HG02588 (cell line): ENCODE data around the gene SIX3.

ENCODE experiments used
- ATAC-seq: cut with Tn5 transposase; IDR thresholded peaks from one replicate; pipeline ENCODE4 v1.9.1; 2021; ENCODE audit warnings: mild to moderate bottlenecking, moderate library complexity; ENCODE audit not compliant: unreplicated experiment

Gene SIX3

DNA sequence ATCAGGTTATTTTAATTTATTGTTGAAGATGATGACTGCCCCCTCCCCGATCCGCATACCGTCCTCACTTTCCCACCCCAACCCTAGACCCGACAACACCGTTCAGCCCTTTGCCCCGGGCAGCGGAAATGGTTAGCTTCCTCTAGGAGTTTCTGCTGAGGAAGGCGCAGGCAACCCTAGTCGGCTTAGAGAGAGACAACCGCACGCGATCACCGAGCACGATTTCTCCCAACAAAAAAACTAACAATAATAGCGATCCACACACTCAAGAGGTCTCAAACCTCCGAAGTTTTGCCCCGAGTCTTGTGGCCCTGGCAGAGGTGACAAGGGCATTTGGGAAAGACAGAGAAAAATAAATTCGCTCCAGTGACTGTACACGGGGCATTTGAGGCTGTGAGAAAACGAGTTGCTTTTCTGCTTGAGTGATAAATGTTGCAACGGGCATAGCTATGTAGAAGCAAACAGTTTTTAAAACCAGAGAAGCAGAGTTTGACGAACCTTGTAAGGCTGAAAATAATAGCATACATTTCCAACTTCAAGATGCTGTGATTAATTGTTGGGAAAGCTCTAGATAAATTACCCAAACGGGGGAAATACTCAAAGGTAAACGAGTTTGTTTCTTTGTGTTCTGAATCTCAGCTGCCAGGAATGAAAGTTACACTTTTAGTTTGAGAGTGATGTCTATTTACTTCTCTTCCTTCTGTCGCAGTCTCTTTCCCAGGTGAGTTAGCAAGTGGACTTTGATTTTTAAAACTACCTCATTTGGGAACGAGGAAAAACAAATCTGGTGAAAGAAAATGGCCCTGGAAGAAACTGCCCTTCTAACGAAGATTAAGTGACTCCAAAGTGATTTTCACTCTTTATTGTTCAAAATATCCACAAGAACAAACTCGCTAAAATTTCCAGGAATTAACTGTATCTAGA, 11.0 kb upstream of the SIX3 start:
- ATAC-seq, result no peak

- no peak for ATAC-seq
Observed at GRCh38 chr2:44931198-44931780, 10.2 kb upstream of the SIX3 start.

DNA sequence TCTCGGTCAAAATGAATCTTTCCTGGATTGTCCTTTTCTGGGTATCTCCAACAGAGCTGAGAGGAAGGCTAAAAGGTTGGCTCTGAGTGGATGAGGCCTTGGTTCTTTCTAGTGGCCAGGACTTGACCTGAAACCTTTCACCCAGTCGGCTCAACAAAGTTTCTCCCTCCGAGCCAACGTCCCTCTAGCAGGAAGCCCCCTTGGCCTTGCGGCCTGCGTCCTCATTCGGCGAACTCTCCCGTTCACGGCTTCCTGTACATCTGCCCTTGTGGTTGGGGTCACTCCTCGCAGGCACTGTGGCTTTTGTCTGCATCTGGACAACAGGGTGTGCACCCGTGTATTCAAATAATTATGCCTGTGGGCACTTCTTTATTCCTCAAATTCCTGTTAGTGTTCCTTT, 9.4 kb upstream of the SIX3 start:
- no peak for ATAC-seq

- no peak for ATAC-seq
Observed at GRCh38 chr2:44932564-44933392, 8.7 kb upstream of the SIX3 start.

DNA sequence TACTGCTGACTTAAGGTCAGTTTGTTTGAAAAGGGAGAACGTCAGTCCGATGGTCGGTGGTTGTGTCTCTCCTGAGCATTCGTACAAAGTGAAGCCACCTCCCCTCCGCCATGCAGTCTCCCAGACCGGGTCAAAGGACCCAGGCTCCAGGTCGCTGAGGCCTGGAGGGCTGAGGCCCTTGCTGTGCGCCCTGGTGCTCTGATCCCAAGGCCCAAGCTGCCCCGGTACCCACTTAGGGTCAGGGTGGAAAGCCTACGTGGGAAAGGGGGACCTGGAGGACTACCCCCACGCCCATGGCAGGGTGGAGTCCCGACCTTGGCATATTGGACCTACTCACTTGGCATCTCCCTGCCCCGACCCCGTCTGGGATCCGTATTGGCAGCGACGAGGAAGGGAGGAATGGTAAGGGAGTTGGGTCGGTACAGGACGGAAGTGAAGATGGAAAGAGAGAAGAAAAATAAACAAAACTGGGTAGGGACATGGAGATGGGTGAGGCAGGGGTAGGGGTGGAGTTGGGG, 8.0 kb upstream of the SIX3 start:
- no peak for ATAC-seq

DNA sequence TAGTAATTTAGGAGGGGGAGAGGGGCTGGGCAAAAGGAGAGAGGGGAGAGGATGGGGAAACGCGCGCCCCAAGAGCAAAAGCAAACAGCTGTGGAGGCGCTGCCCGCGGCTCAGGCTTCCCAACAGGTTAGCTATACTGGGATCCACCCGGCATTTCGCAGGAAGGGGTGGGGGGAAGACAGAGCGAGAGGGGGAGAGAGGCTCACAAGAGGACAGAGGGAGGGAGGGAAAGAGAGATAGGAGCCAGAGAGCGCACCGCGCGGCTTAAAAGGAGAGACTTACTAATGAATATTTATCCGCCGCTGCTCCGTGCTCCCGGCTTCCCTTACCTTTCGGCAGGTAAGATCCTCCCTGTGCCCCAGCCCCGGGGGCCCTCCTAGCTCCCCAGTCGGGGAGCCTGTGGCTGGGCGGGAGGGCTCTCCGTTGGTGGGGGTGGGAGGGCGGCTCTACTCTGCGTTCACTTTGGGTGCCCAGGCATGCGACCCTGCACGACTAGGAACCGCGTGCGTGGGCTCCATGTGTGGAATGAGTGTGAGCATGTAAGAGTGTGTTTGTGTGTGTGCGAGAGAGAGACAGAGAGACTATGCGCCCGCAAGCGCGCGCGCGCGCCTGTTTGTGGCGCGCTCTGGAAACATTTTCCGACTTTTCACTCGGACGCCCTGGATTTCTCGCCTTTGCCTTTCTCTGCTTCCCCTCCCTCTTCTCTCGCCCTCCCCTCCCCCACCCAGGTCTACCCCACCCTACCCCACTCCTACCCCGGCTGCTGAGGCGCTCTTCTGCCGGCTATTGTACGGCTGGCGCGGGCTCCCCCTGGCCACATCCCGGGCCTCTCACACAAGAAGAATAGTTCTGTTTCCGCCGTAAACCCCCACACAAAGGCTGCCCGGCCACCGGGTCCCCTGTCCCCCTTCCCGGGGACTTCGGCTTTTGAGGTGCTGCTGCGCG, 7.2 kb upstream of the SIX3 start:
- no peak for ATAC-seq

- ATAC-seq, result no peak
Observed at GRCh38 chr2:44934983-44935728, 6.3 kb upstream of the SIX3 start.

DNA sequence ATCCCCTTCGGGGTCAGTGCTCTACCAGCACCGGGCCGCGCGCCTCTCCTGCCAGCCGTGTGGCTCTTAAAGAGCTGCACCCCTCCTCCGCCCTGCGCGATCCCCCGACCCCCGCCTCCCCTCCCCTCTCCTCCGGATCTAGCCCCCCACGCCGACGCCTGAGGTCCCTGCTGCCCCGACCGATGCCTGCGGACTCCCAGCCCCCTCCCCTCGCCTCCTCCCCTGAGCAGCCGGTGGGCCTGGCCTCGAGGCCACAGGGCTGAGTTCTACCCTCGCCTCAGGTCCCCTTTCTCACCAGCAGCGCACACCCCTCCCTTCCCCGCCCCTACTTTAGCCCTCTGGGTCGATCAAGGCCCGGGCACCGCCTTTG, 5.8 kb upstream of the SIX3 start:
- ATAC-seq, result no peak

GRCh38 chr2:44936275-44936674, 5.2 kb upstream of the SIX3 start:
- no peak for ATAC-seq

- ATAC-seq, result no peak
Observed at GRCh38 chr2:44936715-44937687, 4.5 kb upstream of the SIX3 start.

- ATAC-seq, result no peak
Observed at GRCh38 chr2:44937688-44938240, 3.7 kb upstream of the SIX3 start.

DNA sequence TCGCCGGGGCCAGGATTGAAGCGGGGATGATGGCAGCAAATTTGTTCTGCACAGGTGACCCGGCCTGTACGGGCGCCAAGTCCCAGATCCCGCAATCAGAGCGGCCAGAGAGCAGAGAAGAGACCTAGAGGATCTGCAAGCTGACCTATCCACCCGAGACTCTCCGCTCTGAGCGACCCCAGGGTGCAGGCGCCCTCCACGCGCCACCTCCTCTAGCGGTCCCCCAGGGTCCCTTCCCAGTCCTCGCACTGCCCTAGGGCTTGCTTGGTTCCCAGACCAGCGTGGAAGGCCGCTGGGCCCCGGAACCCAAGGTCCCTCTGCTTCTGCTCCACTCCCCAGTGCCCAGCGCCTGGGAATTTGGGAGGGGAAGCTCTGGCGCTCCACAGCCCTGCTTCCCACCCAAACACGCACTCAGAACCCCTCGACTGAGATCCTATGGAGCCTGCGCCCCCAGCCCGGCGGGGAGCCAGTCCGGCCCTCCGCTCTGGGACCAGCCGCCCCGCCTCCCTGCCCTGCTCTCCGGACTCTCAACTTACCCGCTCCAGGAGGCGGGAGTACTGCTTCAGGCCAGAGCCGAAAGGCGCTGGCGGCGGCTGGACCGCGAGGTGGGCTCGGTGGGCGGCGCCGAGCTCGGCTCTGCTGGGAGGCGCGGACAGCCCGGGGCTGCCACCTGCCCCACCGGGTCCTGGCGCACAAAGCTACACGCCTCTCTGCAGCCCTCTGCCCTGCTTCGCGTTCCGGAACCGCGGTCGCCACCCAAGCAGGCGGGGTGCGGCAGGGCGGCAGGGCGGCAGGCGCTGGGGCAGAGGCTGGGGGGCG, 3.0 kb upstream of the SIX3 start:
- ATAC-seq, result no peak

DNA sequence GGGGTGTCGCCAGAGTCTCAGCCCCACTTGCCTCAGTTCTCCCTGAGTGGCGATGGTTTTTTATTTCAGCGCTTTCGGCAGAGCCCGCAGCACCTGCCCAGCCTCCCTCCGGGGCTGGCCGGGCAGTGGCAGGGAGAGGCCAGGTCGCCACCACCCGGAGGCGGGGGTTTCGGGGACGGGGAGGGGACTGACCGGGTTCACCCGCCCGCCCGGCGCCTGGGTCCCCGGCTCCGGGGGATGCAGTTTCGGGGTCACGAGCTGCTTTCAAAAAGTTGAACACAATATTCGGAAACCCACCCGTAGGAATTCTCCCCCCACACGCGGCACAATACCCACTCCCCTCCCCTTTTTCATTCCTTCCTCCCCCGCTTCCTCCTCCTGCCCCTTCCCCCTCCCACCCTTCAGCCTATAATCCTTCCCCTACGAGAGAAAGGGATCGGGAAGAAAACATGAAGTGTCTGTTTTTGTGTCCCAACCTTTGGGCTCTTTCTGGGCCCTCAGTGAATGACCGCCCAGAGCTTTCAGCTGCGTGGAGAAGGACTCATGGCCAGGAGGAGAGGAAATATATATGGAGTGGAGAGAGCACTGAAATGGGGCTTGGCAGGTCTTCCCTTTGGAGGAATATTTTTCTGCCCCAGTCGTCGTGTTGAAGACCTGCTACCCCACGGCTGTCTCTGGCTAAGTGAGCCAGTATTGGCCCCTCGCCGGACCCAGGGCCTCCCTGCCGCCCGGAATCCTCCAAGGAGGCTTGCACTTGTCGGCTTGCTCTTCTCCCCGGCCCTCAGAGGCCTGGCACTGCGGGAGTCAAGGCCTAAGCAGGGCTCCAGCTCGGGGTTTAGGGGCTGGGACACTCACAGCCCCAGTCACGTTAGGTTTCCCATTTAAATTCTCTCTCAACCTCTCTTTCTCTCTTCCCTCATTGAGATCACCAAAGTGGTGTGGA, 2.1 kb upstream of the SIX3 start:
- no peak for ATAC-seq

GRCh38 chr2:44940049-44940494, 1.4 kb upstream of the SIX3 start:
- no peak for ATAC-seq

- no peak for ATAC-seq
Observed at GRCh38 chr2:44940732-44941464, 604 bp upstream of the SIX3 start.
